Endothelial cell of umbilical vein (primary cell): ENCODE data around the gene DLGAP1. TPM values are rescaled to one million over a fixed set of nuclear protein-coding genes. Genes with fewer than 3 reads are reported as not detected.

Source experiments
- BruUV-seq: library from RNA; stranded (reverse); fragments of 400-500 nt; replicated peaks from 2 replicates; lab custom pipeline; 2021; lab: Mats Ljungman, UMichigan
- CTCF ChIA-PET: fragments of 300-600, 350-600 bp; sonication (Branson Sonifier 250); formaldehyde crosslinking; loops from one replicate; lab custom pipeline; 2021; ENCODE audit warnings: antibody characterized with exemption, inconsistent platforms; lab: Charles Lee
- POLR2A ChIA-PET: fragments of 300-600, 350-600 bp; sonication (Branson Sonifier 250); formaldehyde crosslinking; loops from one replicate; lab custom pipeline; 2021; ENCODE audit warnings: antibody characterized with exemption, inconsistent platforms; lab: Charles Lee
- DNase-seq: peaks from one replicate; pipeline ENCODE4 v3.0.0-alpha.2; 2011; ENCODE audit warnings: low read depth, low spot score
- FAIRE-seq: peaks from 2 replicates; lab custom pipeline; 2011; peaks lifted over from hg19 to GRCh38; lab: Jason Lieb, UNC
- H2AFZ ChIP-seq: 2 replicates; pipeline ENCODE4 v1.6.0; 2012; ENCODE audit warnings: low read depth, low read length, control low read depth, inconsistent platforms
- H3K27ac ChIP-seq: 2 replicates; pipeline ENCODE4 v1.5.1; 2011; ENCODE audit warnings: low read depth, mild to moderate bottlenecking, control low read depth, low read length, moderate library complexity; ENCODE audit not compliant: insufficient read depth
- H3K27me3 ChIP-seq, 2 experiments: 2 replicates each; pipeline versions ENCODE4 v1.6.0 to v1.6.1; 2011; ENCODE audit warnings: low read length in 2 of 2, mixed read lengths in 1 of 2; ENCODE audit not compliant: control insufficient read depth in 2 of 2, insufficient read depth in 2 of 2
- H3K36me3 ChIP-seq, 2 experiments: 2 replicates in 1 of 2; 3 replicates in 1 of 2; pipeline ENCODE4 v1.5.1; 2011; ENCODE audit warnings: low read length in 2 of 2, mild to moderate bottlenecking in 1 of 2, moderate library complexity in 1 of 2; ENCODE audit not compliant: control insufficient read depth in 2 of 2, insufficient read depth in 2 of 2; ENCODE audit errors: extremely low read depth in 1 of 2
- H3K4me1 ChIP-seq: 3 replicates; pipeline ENCODE4 v1.5.1; 2011; ENCODE audit warnings: mild to moderate bottlenecking, low read length; ENCODE audit not compliant: control insufficient read depth, insufficient read depth; ENCODE audit errors: extremely low read depth
- H3K4me2 ChIP-seq: 2 replicates; pipeline ENCODE4 v1.6.1; 2011; ENCODE audit warnings: low read length, control low read depth, mixed read lengths; ENCODE audit not compliant: insufficient read depth
- H3K4me3 ChIP-seq, 3 experiments: fragments of 200-600 bp in 1 of 3; sonication (generic), shearing (Covaris generic) in 1 of 3; replicated peaks in 1 of 3; 2 replicates each; pipeline ENCODE4 v1.5.1; 2011 to 2016; ENCODE audit warnings: control low read depth in 3 of 3, low read length in 3 of 3, mild to moderate bottlenecking in 2 of 3, inconsistent platforms in 1 of 3, low read depth in 1 of 3, moderate library complexity in 1 of 3; ENCODE audit not compliant: insufficient read depth in 1 of 3
- H3K79me2 ChIP-seq: 2 replicates; pipeline ENCODE4 v1.6.0; 2012; ENCODE audit warnings: low read length, inconsistent platforms; ENCODE audit not compliant: control insufficient read depth, insufficient read depth
- H3K9ac ChIP-seq: replicated peaks from 2 replicates; pipeline ENCODE3; 2011; ENCODE audit warnings: low read length, control low read depth; ENCODE audit not compliant: insufficient read depth; ENCODE audit errors: extremely low read depth
- H3K9me1 ChIP-seq: replicated peaks from 3 replicates; pipeline ENCODE4 v1.6.0; 2011; ENCODE audit warnings: mild to moderate bottlenecking, low read length; ENCODE audit not compliant: control insufficient read depth, insufficient read depth; ENCODE audit errors: extremely low read depth
- H3K9me3 ChIP-seq: replicated peaks from 2 replicates; pipeline ENCODE4 v1.5.1; 2012; ENCODE audit warnings: low read length, inconsistent platforms; ENCODE audit not compliant: control insufficient read depth, insufficient read depth
- H4K20me1 ChIP-seq: replicated peaks from 2 replicates; pipeline ENCODE3; 2011; ENCODE audit warnings: mild to moderate bottlenecking, low read length; ENCODE audit not compliant: control insufficient read depth, insufficient read depth; ENCODE audit errors: extremely low read depth
- EZH2 ChIP-seq: IDR thresholded peaks from 2 replicates; pipeline ENCODE4 v1.6.1; 2012; ENCODE audit warnings: borderline replicate concordance, low read depth, mild to moderate bottlenecking, moderate library complexity, low read length, inconsistent platforms; ENCODE audit not compliant: severe bottlenecking
- FOS ChIP-seq: IDR thresholded peaks from 2 replicates; pipeline ENCODE4 v1.6.1; 2011; ENCODE audit warnings: mild to moderate bottlenecking, low read length, moderate library complexity, borderline replicate concordance; ENCODE audit not compliant: insufficient read depth
- GATA2 ChIP-seq: IDR thresholded peaks from 2 replicates; pipeline ENCODE4 v1.7.0; 2011; ENCODE audit warnings: low read depth, mild to moderate bottlenecking, moderate library complexity, mixed read lengths, low read length; ENCODE audit not compliant: insufficient read length, insufficient read depth
- JUN ChIP-seq: IDR thresholded peaks from 2 replicates; pipeline ENCODE4 v1.6.1; 2011; ENCODE audit warnings: borderline replicate concordance, low read depth; ENCODE audit not compliant: insufficient read length, insufficient read depth
- MYC ChIP-seq: IDR thresholded peaks from one replicate; pipeline ENCODE4 v1.6.1; 2011; ENCODE audit warnings: mild to moderate bottlenecking, low read depth, low read length
- POLR2A ChIP-seq: IDR thresholded peaks from 2 replicates; pipeline ENCODE4 v1.6.1; 2012; ENCODE audit warnings: low read depth, mild to moderate bottlenecking, control low read depth, low read length
- POLR2AphosphoS5 ChIP-seq: IDR thresholded peaks from 2 replicates; pipeline ENCODE4 v1.6.1; 2012; ENCODE audit warnings: low read depth, mild to moderate bottlenecking, control low read depth, low read length, moderate library complexity; ENCODE audit not compliant: insufficient read depth
- dilution Hi-C: fragments of 300-500 bp; cut with MboI; formaldehyde crosslinking; loops from one replicate; pipeline ENCODE4 v1.15.0; 2019; ENCODE audit warnings: low sequenced_read_pairs; ENCODE audit not compliant: extremely low pct_ligation_motif_present
- intact Hi-C: fragments of 100-400 bp; cut with micrococcal nuclease; formaldehyde crosslinking; loops from one replicate; pipeline ENCODE4 v1.10.0; 2022
- polyA plus RNA-seq, 4 experiments: library from polyadenylated mRNA; depleted of rRNA in 3 of 4; stranded (reverse) in 3 of 4; unstranded in 1 of 4; fragments of >200 nt; gene quantifications; 2 replicates each; pipeline versions ENCODE4 v1.2.1 to v1.2.3, GENCODE V29; 2011 to 2012; ENCODE audit warnings: missing spikeins in 1 of 4
- total RNA-seq: library from RNA; stranded (reverse); gene quantifications from 2 replicates; pipeline ENCODE4 v1.2.3, GENCODE V29; 2021
- TF ChIP-seq, protein P1 (sequence below): IDR thresholded peaks from 2 replicates; pipeline ENCODE4 v1.6.1; 2011; ENCODE audit not compliant: insufficient read depth, insufficient read length
- TF ChIP-seq, protein P2 (sequence below), 2 donors: IDR thresholded peaks; 1 replicate in 1 of 2; 2 replicates in 1 of 2; pipeline ENCODE4 v1.5.1; 2011; ENCODE audit warnings: low read length in 2 of 2, mild to moderate bottlenecking in 2 of 2, moderate library complexity in 2 of 2, control low read depth in 1 of 2, inconsistent platforms in 1 of 2, low read depth in 1 of 2; ENCODE audit not compliant: insufficient read depth in 1 of 2; ENCODE audit errors: extremely low read depth in 1 of 2

Gene DLGAP1
- total and polyA plus RNA-seq, 2 donors (not counting 3 experiments of a cell fraction or from before 2014, with no cell fraction given): 0.04 TPM; not detected in 1

DNA sequence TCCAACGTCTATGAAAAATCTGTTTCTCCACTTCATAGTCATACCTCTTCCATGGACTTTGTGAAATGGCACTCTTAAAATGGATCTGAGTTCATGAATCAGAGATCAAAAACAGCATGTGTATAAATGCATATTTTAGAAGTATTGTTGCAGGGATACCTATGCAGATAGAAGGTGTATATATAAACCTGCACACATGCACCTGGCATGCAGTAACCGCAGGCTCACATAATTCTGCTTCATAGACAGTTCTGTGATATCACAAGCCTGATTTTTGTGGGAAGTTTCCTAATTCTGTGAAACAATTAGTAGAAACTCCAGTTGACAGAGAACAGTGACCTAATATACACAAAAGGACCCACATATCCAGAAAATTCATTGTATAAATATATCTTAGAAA, 583.4 kb downstream of the DLGAP1 start:
- DNase-seq (no peak), FAIRE-seq (no peak)
- no TSS peak for BruUV-seq
- H3K79me2 ChIP-seq: no peaks in the 10 kb centered on the region
- H3K9me3 ChIP-seq: no peaks in the 10 kb centered on the region
- no peaks in the 10 kb centered on the region for H3K36me3 ChIP-seq
- intact Hi-C loops (loop anchor here (2.0 to 5.0 kb wide), 3 partner anchors 127 to 419 kb away; partner anchors contain the start of gene TGIF1), dilution Hi-C loops (no loop called here)
- ChIA-PET POLR2A (no interaction called here), CTCF (interaction anchor here (0.6 to 6.3 kb wide), 3 partner anchors 79 to 590 kb away, joined by 8 to 256 read pairs (median 38); no protein-coding TSS in a partner anchor)
- H2AFZ ChIP-seq: no peak overlapping the region
- no peak overlapping the region for H3K4me2 ChIP-seq
- H3K27me3 ChIP-seq: peaks cover 7 to 22% of the 10 kb centered on the region in 2 experiments
- no peak for TF ChIP-seq JUN
- TF ChIP-seq POLR2A: no peak
- TF ChIP-seq POLR2AphosphoS5: no peak
- no peak for TF ChIP-seq MYC
- TF ChIP-seq GATA2: no peak
- TF ChIP-seq, protein P1, sequence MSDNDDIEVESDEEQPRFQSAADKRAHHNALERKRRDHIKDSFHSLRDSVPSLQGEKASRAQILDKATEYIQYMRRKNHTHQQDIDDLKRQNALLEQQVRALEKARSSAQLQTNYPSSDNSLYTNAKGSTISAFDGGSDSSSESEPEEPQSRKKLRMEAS: no peak
- TF ChIP-seq, protein P2, sequence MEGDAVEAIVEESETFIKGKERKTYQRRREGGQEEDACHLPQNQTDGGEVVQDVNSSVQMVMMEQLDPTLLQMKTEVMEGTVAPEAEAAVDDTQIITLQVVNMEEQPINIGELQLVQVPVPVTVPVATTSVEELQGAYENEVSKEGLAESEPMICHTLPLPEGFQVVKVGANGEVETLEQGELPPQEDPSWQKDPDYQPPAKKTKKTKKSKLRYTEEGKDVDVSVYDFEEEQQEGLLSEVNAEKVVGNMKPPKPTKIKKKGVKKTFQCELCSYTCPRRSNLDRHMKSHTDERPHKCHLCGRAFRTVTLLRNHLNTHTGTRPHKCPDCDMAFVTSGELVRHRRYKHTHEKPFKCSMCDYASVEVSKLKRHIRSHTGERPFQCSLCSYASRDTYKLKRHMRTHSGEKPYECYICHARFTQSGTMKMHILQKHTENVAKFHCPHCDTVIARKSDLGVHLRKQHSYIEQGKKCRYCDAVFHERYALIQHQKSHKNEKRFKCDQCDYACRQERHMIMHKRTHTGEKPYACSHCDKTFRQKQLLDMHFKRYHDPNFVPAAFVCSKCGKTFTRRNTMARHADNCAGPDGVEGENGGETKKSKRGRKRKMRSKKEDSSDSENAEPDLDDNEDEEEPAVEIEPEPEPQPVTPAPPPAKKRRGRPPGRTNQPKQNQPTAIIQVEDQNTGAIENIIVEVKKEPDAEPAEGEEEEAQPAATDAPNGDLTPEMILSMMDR (IDR thresholded peaks at IDR 0.05; ENCODE audit: extremely low read depth in 1 of 2, insufficient read depth in 1 of 2, low read depth in 1 of 2, low read length in 2 of 2): no peak
- TF ChIP-seq FOS: no peak
- TF ChIP-seq EZH2: no peak
- H3K9me1 ChIP-seq: no peaks in the 10 kb centered on the region
- no peak overlapping the region for H3K27ac ChIP-seq
- no peak overlapping the region for H3K9ac ChIP-seq
- H3K4me1 ChIP-seq: no peaks in the 10 kb centered on the region
- no peaks in the 10 kb centered on the region for H4K20me1 ChIP-seq
- H3K4me3 ChIP-seq: no peak overlapping the region
